HG02610 (cell line): ENCODE measurements around the gene NTRK1.

ENCODE experiments used
- ATAC-seq: cut with Tn5 transposase; IDR thresholded peaks from one replicate; pipeline ENCODE4 v1.9.1; 2021; ENCODE audit warnings: mild to moderate bottlenecking, moderate library complexity; ENCODE audit not compliant: unreplicated experiment

NTRK1 gene

DNA sequence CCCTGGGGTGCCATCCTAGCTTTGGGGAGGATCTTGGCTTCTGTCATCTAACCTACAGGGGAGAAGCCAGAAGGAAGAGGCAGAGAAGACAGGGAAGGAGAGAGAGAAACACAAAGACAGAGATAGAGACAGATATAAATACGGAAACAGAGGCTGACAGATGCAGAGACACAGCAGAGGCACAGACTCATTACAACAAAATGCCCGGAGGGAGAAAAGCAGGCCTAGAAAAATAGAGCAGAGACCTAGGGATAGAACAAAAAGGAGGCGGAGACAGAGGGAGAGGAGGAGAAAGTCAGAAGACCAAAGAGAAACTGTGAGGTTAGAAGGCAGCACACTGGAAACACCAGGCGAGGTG is 34.8 kb downstream of the NTRK1 start:
- ATAC-seq: no peak

GRCh38 chr1:156895927-156896326 is 35.3 kb downstream of the NTRK1 start:
- no peak for ATAC-seq

GRCh38 chr1:156896490-156897033 is 35.9 kb downstream of the NTRK1 start:
- ATAC-seq: no peak

DNA sequence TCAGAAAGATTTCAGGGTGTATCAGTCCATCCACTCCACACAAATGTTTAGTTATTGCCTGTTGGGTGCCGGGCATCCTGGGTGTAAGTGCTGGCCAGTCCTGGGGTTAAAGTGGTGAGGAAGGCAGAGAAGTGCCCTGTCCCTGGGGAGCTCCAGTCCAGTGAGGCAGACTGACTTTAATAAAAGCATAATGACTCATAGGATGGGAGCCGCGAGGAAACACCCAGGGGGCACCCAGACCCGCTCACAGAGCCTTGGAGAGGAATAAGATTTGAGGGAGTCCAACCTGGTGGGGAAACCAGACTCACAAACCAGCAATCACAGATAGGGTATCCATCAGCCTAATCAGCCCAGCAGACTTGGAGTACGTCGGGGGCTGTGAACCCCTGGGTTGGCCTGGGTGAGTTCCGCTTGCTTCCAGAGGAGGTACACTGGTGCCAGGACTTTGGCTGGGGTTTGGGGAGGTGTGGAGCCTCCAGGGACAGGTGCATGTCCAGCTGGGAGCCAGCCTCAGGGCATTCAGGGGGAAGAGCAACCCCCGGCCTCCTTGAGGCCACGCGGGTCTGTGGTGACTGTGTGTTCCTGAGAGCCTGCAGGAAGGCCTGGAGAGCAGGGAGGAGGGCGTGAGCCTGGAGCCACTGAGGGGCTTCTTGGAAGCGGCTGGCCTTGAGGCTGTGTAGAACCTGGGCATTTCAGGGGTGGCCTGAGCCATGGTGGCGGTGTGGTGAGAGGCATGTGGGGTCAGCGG is 36.6 kb downstream of the NTRK1 start:
- ATAC-seq: no peak

- no peak for ATAC-seq
Observed at GRCh38 chr1:156898161-156898566, 37.5 kb downstream of the NTRK1 start.

DNA sequence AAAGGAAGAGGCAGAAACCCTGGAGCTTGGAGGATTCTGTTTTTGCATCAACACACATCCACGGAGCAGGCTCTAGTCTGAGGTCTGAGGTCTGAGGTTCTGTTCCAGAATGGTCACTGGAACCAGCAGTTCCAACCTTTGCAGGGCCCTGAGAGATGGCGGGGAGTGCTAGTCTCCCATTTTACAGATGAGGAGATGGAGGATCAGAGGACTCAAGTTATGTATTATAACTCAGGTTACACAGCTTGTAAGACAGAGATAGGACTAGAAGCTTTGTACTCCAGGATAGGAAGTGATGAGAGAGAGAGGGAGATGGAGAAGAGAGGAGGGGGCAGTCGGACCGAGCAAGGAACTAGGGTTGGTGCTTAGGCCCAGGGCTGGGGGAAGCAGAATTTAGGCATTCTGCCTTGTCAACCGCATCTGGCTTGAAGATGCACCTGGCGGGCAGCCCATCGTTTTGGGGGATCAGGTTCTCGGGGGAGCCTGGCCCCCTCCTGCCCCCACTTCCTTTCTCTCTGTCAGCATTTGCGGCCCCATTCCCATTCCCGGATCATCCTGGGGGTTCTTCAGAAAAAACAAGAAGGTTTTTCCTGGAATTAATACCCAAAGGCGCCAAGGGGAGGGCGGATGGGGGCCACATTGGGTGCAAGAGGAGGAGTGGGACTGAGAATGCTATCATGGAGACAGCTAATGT is 38.5 kb downstream of the NTRK1 start:
- ATAC-seq: no peak

DNA sequence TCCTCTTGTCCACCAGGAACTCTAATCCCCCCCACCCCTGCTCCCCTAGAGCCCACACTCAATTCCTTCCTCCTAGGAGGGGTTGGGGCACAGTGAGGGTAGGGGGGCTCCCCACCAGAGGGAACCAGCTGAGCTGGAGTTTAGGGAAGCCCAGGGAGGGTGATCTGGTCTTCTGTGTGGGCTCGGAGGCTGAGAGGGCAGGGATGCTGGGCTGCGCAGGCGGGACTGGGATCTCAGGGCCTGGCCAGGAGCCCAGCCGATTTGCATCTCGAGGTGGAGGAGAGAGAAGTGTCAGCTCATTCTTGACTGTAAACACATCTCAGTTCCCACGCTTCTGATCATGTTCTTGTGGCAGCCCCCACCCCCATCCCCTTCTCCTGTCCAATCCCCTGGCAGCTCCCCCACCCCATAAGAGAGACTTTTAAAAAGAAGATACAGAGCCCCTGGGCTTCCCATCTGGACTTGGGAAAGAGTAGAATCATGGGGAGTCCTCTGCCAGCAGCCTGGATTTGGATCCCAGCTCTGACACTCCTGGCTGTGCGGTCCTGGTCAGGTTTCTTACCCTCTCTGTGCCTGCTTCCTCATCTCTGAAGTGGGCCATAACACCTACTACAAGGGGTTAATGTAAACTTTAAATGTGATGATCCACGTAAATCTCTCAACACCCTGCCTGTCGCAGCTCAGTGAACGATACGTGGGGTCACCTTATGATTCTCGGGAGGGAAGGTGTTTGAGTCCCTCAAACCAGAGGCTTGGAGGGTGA is 39.5 kb downstream of the NTRK1 start:
- ATAC-seq: no peak

DNA sequence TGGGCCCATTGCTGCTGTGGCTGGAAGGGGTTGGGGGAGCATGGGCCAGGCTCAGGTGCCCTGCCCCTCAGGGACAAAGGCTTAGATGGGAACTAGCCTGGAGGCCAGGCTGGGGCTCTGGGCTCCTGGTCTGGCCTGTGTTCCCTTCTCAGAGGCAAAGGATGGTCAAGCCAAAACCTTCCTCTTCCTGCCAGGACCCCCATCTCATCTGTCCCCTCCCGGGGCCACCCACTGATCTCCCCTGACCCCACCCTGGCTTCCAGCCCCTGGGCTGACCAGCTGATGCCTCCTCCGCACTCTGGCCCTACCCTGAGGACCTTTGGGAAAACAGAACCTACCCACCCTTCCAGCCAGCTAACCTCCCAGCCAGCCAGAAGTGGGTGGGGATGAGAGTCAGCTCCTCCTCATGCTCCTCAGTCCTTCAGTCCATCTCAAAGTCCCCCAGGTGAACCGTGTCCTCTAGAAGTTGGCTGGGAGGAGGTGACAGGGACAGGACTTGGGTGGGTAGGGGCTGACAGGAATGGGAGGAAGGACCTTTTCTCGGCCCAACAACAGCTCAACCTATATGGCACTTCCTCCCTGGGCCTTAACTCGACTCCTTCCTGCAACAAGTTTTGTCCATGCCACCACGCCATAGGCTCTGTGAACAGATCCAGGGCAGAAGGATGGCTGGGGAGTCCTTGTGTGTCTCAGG is 40.4 kb downstream of the NTRK1 start:
- ATAC-seq: no peak

GRCh38 chr1:156901590-156901900 is 40.9 kb downstream of the NTRK1 start:
- ATAC-seq: no peak

DNA sequence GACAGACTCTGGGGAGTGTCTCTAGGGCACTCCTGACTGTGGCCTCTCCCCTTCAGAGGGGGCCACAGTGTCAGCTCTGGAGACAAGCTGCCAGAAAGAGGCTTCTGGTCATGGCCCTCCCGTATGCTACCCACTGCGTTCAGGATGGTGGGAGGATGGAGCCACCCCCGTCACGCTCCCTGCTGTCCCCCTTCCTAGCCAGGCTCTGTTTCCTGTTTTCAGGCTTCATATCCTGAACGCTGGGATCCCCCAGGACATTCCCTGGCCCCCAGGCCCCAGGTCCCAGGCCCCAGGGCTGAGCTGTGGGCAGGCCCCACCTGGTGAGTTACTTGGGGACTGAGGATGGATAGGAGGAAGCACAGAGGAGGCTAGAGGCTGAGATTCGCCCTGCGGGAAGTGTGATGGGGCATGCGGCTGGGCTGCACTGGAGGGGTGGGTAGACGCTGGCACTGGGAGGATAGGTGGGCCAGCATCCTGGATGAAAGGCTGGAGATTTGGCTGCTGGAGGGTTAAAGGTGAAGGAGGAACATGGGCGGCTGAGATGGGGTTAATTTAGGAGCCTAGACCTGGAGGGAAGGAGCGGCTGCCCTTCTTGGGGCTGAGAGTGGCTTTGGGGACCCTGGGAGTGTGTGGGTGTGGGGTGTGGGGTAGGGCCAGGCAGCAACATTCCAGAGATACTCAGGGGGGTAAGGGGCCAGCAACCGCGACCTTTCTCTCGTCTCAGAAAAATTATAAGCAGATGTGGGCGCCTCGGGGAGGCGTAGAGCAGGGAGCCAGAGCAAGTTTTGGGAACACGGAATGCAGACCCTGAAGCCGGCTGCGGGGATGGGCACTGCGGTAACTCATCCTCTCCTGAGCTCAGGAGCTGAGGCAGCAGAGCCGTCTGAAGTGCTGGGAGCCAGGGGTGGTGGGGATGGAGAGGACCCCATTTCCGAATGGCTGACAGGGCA is 41.6 kb downstream of the NTRK1 start:
- no peak for ATAC-seq

DNA sequence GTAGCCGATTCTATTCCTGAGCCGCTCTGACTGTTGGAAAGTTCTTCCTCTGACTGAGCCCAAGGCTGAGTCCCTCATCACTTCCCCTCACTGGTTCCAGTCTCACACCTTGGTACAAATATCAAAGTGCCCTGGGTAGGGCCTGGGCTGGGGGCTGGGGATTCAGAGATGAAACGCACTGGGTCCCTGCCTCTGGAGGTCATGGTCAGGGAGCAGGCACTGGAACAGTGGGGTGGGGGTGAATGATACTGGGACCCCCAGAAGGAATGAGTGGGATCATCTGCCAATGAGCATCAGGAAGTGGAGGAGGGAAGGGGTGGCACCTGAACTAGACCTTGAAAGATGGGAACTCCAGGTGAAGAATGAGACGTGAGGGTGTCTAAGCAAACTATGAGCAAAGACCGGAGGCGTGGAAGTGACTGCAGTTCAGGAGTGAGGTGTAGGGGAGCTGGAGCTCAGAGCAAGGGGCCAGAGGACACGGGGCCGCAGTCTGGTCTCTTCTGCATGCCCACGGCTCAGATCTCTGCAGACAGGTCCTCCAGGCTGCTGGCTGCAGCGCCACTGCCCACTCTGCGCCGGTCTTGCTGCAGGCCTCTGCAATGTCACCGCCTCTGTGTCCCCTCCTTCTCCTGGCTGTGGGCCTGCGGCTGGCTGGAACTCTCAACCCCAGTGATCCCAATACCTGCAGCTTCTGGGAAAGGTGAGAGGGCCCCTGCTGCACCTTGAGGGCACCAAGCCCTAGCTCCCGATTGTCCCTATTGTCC is 42.8 kb downstream of the NTRK1 start:
- no peak for ATAC-seq

DNA sequence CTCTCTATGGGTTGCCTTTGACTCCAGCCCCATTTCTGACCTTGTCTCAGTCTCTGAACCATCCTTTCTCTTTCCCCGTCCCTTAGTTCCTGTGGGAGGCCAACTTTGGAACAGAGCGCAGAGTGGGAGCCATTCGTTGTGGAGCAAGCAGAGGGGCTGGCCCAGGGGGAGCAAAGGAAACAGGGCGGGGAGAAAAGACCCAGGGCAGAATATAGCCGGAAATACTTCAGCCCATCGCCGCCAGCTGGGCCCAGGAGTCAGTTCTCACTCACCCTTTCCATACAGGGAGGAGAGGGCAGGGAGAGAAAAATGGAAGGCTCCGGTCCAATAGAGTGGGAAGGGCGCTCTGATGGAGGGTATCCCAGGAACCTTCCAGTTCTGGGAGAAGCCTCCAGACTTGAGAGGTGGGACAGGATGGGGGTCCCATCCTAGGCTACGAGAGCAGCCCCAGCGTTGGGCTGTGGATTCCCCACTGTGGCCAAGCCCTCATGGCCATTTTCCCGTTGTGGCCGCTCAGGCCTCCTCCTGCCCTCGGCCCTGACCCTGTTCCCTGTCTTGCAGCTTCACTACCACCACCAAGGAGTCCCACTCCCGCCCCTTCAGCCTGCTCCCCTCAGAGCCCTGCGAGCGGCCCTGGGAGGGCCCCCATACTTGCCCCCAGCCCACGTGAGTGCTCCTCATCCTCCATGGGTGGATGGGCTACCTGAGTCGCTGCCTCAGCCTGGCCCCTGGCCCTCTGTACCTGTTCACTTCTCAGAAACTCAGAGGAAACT is 43.7 kb downstream of the NTRK1 start:
- no peak for ATAC-seq

GRCh38 chr1:156905176-156905575 is 44.5 kb downstream of the NTRK1 start:
- ATAC-seq: no peak

DNA sequence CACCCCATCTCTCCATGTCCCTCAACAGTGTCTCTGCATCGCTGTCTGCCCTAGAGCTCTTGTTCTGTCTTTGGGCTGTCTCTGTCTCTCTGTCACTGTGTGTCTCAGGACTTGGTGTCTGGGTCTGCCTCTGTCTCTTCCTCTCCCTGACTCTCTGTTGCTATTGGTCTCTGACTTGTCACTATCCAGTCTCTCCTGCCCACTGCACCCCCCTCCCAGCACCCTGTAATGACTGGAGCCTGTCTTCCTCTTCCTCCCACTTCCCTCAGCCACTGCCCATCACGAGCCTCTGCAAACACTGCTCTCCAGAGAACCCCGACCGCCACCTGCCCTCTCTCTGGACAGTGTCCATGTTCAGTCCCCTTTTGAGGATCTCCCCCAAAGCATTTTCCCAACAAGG is 45.0 kb downstream of the NTRK1 start:
- ATAC-seq: no peak

DNA sequence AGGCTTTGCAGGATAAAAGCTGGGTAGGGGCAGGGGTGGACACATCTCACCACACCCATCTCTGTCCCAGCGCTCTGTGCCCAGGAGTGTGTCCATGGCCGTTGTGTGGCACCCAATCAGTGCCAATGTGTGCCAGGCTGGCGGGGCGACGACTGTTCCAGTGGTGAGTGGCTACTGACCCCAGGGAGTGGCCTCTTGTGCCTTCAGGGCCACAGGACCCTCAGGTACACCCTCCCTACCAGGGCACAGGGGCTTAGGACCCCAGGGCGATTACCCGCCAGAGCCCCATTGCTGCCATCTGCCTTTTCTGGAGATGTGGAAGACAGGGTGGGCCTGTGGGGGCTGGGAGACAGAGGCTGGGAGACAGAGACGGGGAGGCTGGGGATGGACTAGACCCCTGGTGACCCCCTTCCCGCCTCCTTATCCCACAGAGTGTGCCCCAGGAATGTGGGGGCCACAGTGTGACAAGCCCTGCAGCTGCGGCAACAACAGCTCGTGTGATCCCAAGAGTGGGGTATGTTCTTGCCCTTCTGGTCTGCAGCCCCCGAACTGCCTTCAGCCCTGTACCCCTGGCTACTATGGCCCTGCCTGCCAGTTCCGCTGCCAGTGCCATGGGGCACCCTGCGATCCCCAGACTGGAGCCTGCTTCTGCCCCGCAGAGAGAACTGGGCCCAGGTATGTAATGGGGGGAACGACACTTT is 45.7 kb downstream of the NTRK1 start:
- ATAC-seq: no peak

- no peak for ATAC-seq
Observed at GRCh38 chr1:156908541-156908940, 47.9 kb downstream of the NTRK1 start.

GRCh38 chr1:156908955-156909354 is 48.3 kb downstream of the NTRK1 start:
- ATAC-seq: no peak

GRCh38 chr1:156909671-156910070 is 49.0 kb downstream of the NTRK1 start:
- ATAC-seq: no peak
